ENCODE data around the gene CDK15.

Gene CDK15

GRCh38 chr2:201938156-201938775, 131.9 kb downstream of the CDK15 start:
- no peak for DNase-seq (ENCODE audit: low spot score)

- DNase-seq (ENCODE audit: low spot score) = no peak
These were observed 132.4 kb downstream of the CDK15 start for GRCh38 chr2:201938781-201939180.

DNA sequence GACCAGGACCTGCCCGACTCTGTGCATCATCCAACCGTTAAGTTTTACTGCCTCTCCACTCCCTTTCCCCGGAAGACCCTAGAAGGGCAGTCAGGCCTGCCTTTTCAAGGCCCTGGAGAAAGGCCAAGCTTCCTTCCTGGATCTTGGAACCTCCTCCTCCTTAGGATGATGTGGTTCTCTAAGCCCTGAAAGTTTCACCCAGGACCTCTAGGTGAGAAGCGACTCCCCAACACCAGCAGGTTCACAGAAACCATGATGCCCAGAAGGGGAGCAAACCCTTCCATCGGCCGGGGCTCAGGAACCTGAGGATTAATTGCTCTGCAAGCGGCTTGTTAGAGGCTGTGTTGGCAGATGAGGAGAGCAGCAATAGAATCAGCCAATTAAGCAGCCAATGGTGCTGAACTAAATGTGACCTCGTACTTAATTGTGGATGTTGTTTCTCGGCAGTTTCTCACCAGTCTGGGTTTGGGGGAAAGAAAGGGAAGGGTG, 133.2 kb downstream of the CDK15 start:
- DNase-seq (ENCODE audit: low spot score) = no peak

DNA sequence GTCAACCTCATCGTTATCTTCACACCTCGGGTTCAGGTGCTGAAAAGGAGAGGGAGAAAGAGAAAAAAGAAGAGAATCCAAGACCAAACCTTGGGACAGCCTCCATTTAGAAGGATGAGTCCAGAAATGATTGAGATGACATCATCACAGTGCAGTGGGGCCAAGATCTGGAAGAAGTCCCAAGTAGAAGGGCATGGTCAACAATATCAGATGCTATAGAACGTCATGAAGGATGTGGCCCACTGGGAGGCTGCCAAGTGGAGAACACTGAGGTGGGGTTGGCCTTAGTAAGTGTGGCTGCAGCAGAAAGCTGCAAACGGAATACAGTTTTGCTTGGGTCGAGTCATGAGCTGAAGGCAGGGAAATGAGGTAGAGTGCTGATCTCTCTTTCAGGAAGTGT, 136.2 kb downstream of the CDK15 start:
- no peak for DNase-seq (ENCODE audit: low spot score)
